ENCODE data around the gene F2RL3.
"Not testable (repeated sequence)": the region's sequence is repeated elsewhere in the genome, so short reads cannot be mapped to it uniquely, and the experiment has no call there.

Gene F2RL3

GRCh38 chr19:16927883-16928282 is 39.1 kb downstream of the F2RL3 start:
- no peak for TF ChIP-seq CTCF (conservative IDR thresholded peaks at IDR 0.05)
- no peak overlapping the region for H3K27ac ChIP-seq

GRCh38 chr19:16928351-16928750 is 39.6 kb downstream of the F2RL3 start:
- TF ChIP-seq CTCF (conservative IDR thresholded peaks at IDR 0.05), result no peak
- no peak overlapping the region for H3K27ac ChIP-seq

- no peak for TF ChIP-seq CTCF (conservative IDR thresholded peaks at IDR 0.05)
- no peak overlapping the region for H3K27ac ChIP-seq
Measured at GRCh38 chr19:16928916-16929315, 40.1 kb downstream of the F2RL3 start.

- no peak overlapping the region for H3K27ac ChIP-seq
- no peak for TF ChIP-seq CTCF (conservative IDR thresholded peaks at IDR 0.05)
Measured at GRCh38 chr19:16930753-16931152, 42.0 kb downstream of the F2RL3 start.

GRCh38 chr19:16931306-16931705 is 42.5 kb downstream of the F2RL3 start:
- H3K27ac ChIP-seq, result no peak overlapping the region
- TF ChIP-seq CTCF (conservative IDR thresholded peaks at IDR 0.05), result no peak

GRCh38 chr19:16934489-16934888 is 45.7 kb downstream of the F2RL3 start:
- TF ChIP-seq CTCF (conservative IDR thresholded peaks at IDR 0.05), result no peak
- H3K27ac ChIP-seq, result no peak overlapping the region

- no peak overlapping the region for H3K27ac ChIP-seq
- TF ChIP-seq CTCF (conservative IDR thresholded peaks at IDR 0.05), result no peak
Measured at GRCh38 chr19:16936901-16937300, 48.1 kb downstream of the F2RL3 start.

- not testable (repeated sequence) for H3K27ac ChIP-seq
Measured at GRCh38 chr19:16937796-16938195, 49.0 kb downstream of the F2RL3 start.
